Vagina (tissue), 2 donors: Measurements from ENCODE around the gene MAML1. TPM values are rescaled to one million over a fixed set of nuclear protein-coding genes. Genes with fewer than 3 reads are reported as not detected.
A peak's percentile ranks its signal among the peaks of the same experiment; 100 is the strongest.
"Not testable (repeated sequence)": the region's sequence is repeated elsewhere in the genome, so short reads cannot be mapped to it uniquely, and the experiment has no call there.

Experiments used
- DNase-seq, 2 donors: peaks; one replicate each; pipeline ENCODE4 v3.0.0-alpha.2; 2017; ENCODE audit errors: extremely low spot score in 2 of 2
- H3K27ac ChIP-seq: fragments of 200-600 bp; sonication (generic); one replicate; pipeline ENCODE4 v1.5.1; 2019
- H3K27me3 ChIP-seq: fragments of 200-600 bp; sonication (generic); one replicate; pipeline ENCODE4 v1.5.1; 2019
- H3K36me3 ChIP-seq, 2 donors: fragments of 200-600 bp; sonication (generic); one replicate each; pipeline ENCODE4 v1.5.1; 2017 to 2019
- H3K4me1 ChIP-seq: fragments of 200-600 bp; sonication (generic); one replicate; pipeline ENCODE4 v1.5.1; 2019
- H3K4me3 ChIP-seq, 2 donors: fragments of 200-600 bp; sonication (generic); 1 replicate in 1 of 2; 2 replicates in 1 of 2; pipeline ENCODE4 v1.5.1; 2016 to 2019
- H3K9me3 ChIP-seq: fragments of 200-600 bp; sonication (generic); one replicate; pipeline ENCODE4 v1.5.1; 2019
- POLR2A ChIP-seq, 2 donors: fragments of 450-650 bp; IDR thresholded peaks; one replicate each; pipeline ENCODE4 v1.6.1; 2017; ENCODE audit warnings: antibody characterized with exemption in 2 of 2, mild to moderate bottlenecking in 2 of 2, moderate library complexity in 2 of 2
- POLR2AphosphoS5 ChIP-seq, 2 donors: sonication (generic); formaldehyde crosslinking; IDR thresholded peaks; one replicate each; pipeline ENCODE4 v1.9.0; 2017; ENCODE audit warnings: antibody characterized with exemption in 2 of 2, mild to moderate bottlenecking in 2 of 2, low read depth in 1 of 2; ENCODE audit not compliant: insufficient read depth in 1 of 2
- intact Hi-C: fragments of 100-400 bp; cut with DNase I; formaldehyde crosslinking; loops from one replicate; pipeline ENCODE4 v1.15.1; 2023
- total RNA-seq: library from RNA; depleted of rRNA; stranded (reverse); fragments of >200 nt; gene quantifications from one replicate; pipeline ENCODE4 v1.2.3, GENCODE V29; 2016
- TF ChIP-seq, protein P1 (sequence below), 3 experiments: fragments of 450-650 bp in 2 of 3; fragments of 200-600 bp in 1 of 3; sonication (generic) in 1 of 3; IDR thresholded peaks; one replicate each; pipeline ENCODE4 v1.5.1; 2017 to 2019; ENCODE audit warnings: antibody characterized with exemption in 3 of 3, mild to moderate bottlenecking in 2 of 3, moderate library complexity in 2 of 3

The MAML1 gene
- total RNA-seq, 1 donor from 2014 or later, result 25.3 TPM

- TF ChIP-seq, protein P1, sequence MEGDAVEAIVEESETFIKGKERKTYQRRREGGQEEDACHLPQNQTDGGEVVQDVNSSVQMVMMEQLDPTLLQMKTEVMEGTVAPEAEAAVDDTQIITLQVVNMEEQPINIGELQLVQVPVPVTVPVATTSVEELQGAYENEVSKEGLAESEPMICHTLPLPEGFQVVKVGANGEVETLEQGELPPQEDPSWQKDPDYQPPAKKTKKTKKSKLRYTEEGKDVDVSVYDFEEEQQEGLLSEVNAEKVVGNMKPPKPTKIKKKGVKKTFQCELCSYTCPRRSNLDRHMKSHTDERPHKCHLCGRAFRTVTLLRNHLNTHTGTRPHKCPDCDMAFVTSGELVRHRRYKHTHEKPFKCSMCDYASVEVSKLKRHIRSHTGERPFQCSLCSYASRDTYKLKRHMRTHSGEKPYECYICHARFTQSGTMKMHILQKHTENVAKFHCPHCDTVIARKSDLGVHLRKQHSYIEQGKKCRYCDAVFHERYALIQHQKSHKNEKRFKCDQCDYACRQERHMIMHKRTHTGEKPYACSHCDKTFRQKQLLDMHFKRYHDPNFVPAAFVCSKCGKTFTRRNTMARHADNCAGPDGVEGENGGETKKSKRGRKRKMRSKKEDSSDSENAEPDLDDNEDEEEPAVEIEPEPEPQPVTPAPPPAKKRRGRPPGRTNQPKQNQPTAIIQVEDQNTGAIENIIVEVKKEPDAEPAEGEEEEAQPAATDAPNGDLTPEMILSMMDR (IDR thresholded peaks at IDR 0.05), result no peak
- TF ChIP-seq POLR2AphosphoS5 (IDR thresholded peaks at IDR 0.05; ENCODE audit: insufficient read depth in 1 of 2, low read depth in 1 of 2) (no peak), POLR2A (IDR thresholded peaks at IDR 0.05) (no peak)
- H3K27me3 ChIP-seq, result no peaks in the 10 kb centered on the region
- H3K4me3 ChIP-seq, result peak overlapping the region; percentile 80 to 98
- peaks cover 0 to 24% of the 10 kb centered on the region in 2 donors for H3K36me3 ChIP-seq
- H3K9me3 ChIP-seq, result no peaks in the 10 kb centered on the region
- H3K27ac ChIP-seq, result peak overlapping the region; percentile 95
- DNase-seq, result no peak
- intact Hi-C loops, result loop anchor here (2.0 kb wide), 1 partner anchor 35 kb away; the partner anchor contains the start of gene CANX
- H3K4me1 ChIP-seq, result peaks cover 60% of the 10 kb centered on the region
Observed at GRCh38 chr5:179733772-179734126, 1.1 kb downstream of the MAML1 start.

- intact Hi-C loops, result no loop called here
Observed at GRCh38 chr5:179734536-179735164, 2.0 kb downstream of the MAML1 start.

DNA sequence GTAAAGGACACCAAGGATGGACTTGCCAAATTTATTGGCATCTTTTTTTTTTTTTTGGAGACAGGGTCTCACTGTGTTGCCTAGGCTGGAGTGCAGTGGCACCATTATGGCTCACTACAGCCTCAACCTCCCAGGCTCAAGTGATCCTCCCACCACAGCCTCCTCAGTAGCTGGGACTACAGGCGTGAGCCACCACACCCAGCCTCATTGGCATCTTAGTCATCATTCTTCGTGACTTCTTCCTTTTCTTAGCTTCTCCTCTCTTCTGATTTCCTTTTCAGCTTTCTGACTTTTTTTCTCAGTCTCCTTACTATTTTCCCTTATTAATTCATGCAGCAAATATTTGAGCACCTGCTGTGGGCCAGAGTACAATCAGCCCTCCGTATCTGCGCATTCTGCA is 6.1 kb downstream of the MAML1 start:
- no peaks in the 10 kb centered on the region for H3K9me3 ChIP-seq
- intact Hi-C loops, result no loop called here
- peaks cover 77% of the 10 kb centered on the region for H3K4me1 ChIP-seq

More at GRCh38 chr5:179734536-179735164, 2.0 kb downstream of the MAML1 start:
- Histone ChIP-seq H3K27me3 (no peaks in the 10 kb centered on the region), H3K36me3 (peaks cover 0 to 16% of the 10 kb centered on the region in 2 donors), H3K4me3 (peak overlapping the region in 1 of 2 donors; percentile 80), H3K27ac (peak overlapping the region; percentile 95), H3K9me3 (no peaks in the 10 kb centered on the region), H3K4me1 (peaks cover 69% of the 10 kb centered on the region)
- TF ChIP-seq, protein P1 (IDR thresholded peaks at IDR 0.05), result no peak
- TF ChIP-seq POLR2AphosphoS5 (IDR thresholded peaks at IDR 0.05; ENCODE audit: insufficient read depth in 1 of 2, low read depth in 1 of 2) (no peak), POLR2A (IDR thresholded peaks at IDR 0.05) (no peak)
- no peak for DNase-seq

GRCh38 chr5:179744106-179744505 is 11.5 kb downstream of the MAML1 start:
- H3K4me1 ChIP-seq, result peaks cover 29% of the 10 kb centered on the region
- intact Hi-C loops, H3K27me3 ChIP-seq, H3K9me3 ChIP-seq, H3K4me3 ChIP-seq, DNase-seq, H3K36me3 ChIP-seq, H3K27ac ChIP-seq: not testable (repeated sequence)

More for the DNA sequence above, 6.1 kb downstream of the MAML1 start:
- Histone ChIP-seq H3K27ac (no peak overlapping the region), H3K4me3 (no peak overlapping the region), H3K36me3 (peaks cover 0 to 3% of the 10 kb centered on the region in 2 donors), H3K27me3 (no peaks in the 10 kb centered on the region)
- TF ChIP-seq POLR2AphosphoS5 (IDR thresholded peaks at IDR 0.05; ENCODE audit: insufficient read depth in 1 of 2, low read depth in 1 of 2) (no peak), POLR2A (IDR thresholded peaks at IDR 0.05) (no peak)
- TF ChIP-seq, protein P1 (IDR thresholded peaks at IDR 0.05), result no peak
- no peak for DNase-seq

DNA sequence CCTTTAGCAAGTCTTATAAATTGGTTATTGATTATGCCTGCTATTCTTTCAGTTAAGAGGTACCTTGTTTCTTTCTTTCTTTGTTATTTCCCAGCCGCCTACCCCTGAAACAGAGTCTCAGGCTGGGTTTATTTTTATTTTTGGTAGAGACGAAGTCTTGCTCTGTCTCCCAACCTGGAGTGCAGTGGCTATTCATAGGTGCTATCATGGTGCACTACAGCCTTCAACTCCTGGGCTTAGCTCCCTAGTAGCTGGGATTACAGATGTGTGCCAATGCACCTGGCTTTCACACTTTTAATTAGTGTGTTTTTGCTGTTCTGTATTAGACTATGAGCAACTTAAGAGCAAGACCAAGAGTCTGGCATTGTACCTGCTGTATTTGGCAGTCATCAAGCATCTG is 14.2 kb downstream of the MAML1 start:
- TF ChIP-seq, protein P1 (IDR thresholded peaks at IDR 0.05), result no peak
- TF ChIP-seq POLR2A (IDR thresholded peaks at IDR 0.05), result no peak
- TF ChIP-seq POLR2AphosphoS5 (IDR thresholded peaks at IDR 0.05; ENCODE audit: insufficient read depth in 1 of 2, low read depth in 1 of 2), result no peak
- no peak for DNase-seq
- no peaks in the 10 kb centered on the region for H3K9me3 ChIP-seq
- H3K4me3 ChIP-seq, result no peak overlapping the region
- no peaks in the 10 kb centered on the region for H3K27me3 ChIP-seq
- peaks cover 13% of the 10 kb centered on the region for H3K4me1 ChIP-seq
- intact Hi-C loops, result no loop called here
- no peak overlapping the region for H3K27ac ChIP-seq
- H3K36me3 ChIP-seq, result peaks cover 0 to 5% of the 10 kb centered on the region in 2 donors
